ENCODE data around the gene S100A1. TPM values are rescaled to one million over a fixed set of nuclear protein-coding genes. Genes with fewer than 3 reads are reported as not detected.

The S100A1 gene
- total and polyA plus RNA-seq, 2 of the 8 experiments (the other 6 are each of a cell fraction or from before 2014, with no cell fraction given) = 2.0 TPM; not detected in 1

- TF ChIP-seq RBBP5 (IDR thresholded peaks at IDR 0.05; ENCODE audit: borderline replicate concordance, low read depth, low read length) = no peak
Measured at GRCh38 chr1:153615406-153615805, 12.8 kb upstream of the S100A1 start (continued).

Data from H1 (cell line).